Measurements from ENCODE around the gene GDF10. TPM values are rescaled to one million over a fixed set of nuclear protein-coding genes. Genes with fewer than 3 reads are reported as not detected.

GDF10 gene
- total RNA-seq, 1 donor from 2014 or later = not detected

DNA sequence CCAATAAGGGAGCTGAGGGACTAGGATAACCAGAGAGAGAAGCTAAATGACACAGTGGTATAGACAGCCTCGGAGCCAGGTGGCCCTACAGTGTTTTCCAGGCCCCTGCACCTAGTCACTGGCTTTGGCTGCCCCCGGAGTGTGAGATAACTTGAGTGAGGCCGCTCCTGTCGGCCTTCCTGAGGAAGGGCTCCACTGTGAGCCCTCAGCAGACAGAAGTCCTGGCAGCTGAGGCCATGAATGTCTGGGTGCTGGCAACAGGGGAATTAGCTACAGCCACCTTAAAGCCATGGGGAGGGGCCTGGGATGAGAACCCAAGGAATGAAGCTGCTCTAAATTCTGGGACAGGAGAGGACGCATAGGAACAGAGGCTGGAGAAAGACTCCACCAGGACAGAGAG is 4.6 kb upstream of the GDF10 start:
- DNase-seq (ENCODE audit: low read depth) (no peak), FAIRE-seq (no peak)
- H3K27me3 ChIP-seq (ENCODE audit: control insufficient read depth, insufficient read depth, low read length) = peaks cover 16% of the 10 kb centered on the region

GRCh38 chr10:47296156-47296894 is 3.7 kb upstream of the GDF10 start:
- Histone ChIP-seq H3K36me3 (ENCODE audit: control insufficient read depth, insufficient read depth, low read length) (no peaks in the 10 kb centered on the region), H3K4me3 (ENCODE audit: low read depth, low read length) (no peak overlapping the region), H3K27me3 (ENCODE audit: control insufficient read depth, insufficient read depth, low read length) (peaks cover 25% of the 10 kb centered on the region)
- TF ChIP-seq, protein P1, sequence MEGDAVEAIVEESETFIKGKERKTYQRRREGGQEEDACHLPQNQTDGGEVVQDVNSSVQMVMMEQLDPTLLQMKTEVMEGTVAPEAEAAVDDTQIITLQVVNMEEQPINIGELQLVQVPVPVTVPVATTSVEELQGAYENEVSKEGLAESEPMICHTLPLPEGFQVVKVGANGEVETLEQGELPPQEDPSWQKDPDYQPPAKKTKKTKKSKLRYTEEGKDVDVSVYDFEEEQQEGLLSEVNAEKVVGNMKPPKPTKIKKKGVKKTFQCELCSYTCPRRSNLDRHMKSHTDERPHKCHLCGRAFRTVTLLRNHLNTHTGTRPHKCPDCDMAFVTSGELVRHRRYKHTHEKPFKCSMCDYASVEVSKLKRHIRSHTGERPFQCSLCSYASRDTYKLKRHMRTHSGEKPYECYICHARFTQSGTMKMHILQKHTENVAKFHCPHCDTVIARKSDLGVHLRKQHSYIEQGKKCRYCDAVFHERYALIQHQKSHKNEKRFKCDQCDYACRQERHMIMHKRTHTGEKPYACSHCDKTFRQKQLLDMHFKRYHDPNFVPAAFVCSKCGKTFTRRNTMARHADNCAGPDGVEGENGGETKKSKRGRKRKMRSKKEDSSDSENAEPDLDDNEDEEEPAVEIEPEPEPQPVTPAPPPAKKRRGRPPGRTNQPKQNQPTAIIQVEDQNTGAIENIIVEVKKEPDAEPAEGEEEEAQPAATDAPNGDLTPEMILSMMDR (IDR thresholded peaks at IDR 0.05; ENCODE audit: insufficient read depth, low read length, severe bottlenecking) = no peak
- DNase-seq (ENCODE audit: low read depth) (no peak), FAIRE-seq (no peak)

More for the DNA sequence above, 4.6 kb upstream of the GDF10 start:
- no peak overlapping the region for H3K4me3 ChIP-seq (ENCODE audit: low read depth, low read length)
- TF ChIP-seq, protein P1 (IDR thresholded peaks at IDR 0.05; ENCODE audit: insufficient read depth, low read length, severe bottlenecking) = no peak
- no peaks in the 10 kb centered on the region for H3K36me3 ChIP-seq (ENCODE audit: control insufficient read depth, insufficient read depth, low read length)

DNA sequence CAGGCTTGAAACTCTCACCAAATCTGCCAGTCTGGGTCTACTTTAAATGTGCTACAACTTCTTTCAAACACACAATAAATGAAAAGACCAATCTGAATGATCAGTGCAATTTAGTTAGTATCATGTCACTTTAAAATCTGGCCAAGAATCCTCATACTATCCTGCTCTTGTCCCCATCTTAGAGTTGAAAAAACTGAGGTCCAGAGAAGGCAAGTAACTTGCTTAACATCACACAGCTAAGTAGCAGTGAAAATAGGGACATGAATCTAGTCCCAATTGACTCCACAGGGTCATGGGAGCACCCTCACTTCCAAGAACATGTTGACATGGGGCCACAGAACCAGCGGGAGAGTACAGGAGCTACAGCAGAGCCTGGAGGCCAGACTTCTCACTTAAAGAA is 3.1 kb upstream of the GDF10 start:
- H3K27me3 ChIP-seq (ENCODE audit: control insufficient read depth, insufficient read depth, low read length) = peaks cover 27% of the 10 kb centered on the region
- TF ChIP-seq, protein P1 (IDR thresholded peaks at IDR 0.05; ENCODE audit: insufficient read depth, low read length, severe bottlenecking) = no peak
- H3K36me3 ChIP-seq (ENCODE audit: control insufficient read depth, insufficient read depth, low read length) = no peaks in the 10 kb centered on the region
- no peak for FAIRE-seq
- no peak overlapping the region for H3K4me3 ChIP-seq (ENCODE audit: low read depth, low read length)
- no peak for DNase-seq (ENCODE audit: low read depth)

- FAIRE-seq = no peak
- Histone ChIP-seq H3K4me3 (ENCODE audit: low read depth, low read length) (no peak overlapping the region), H3K27me3 (ENCODE audit: control insufficient read depth, insufficient read depth, low read length) (peaks cover 28% of the 10 kb centered on the region), H3K36me3 (ENCODE audit: control insufficient read depth, insufficient read depth, low read length) (no peaks in the 10 kb centered on the region)
- TF ChIP-seq, protein P1 (IDR thresholded peaks at IDR 0.05; ENCODE audit: insufficient read depth, low read length, severe bottlenecking) = no peak
- DNase-seq (ENCODE audit: low read depth) = no peak
These were observed 2.0 kb upstream of the GDF10 start for GRCh38 chr10:47297866-47298540.

GRCh38 chr10:47298715-47299114 is 1.3 kb upstream of the GDF10 start:
- no peak for DNase-seq (ENCODE audit: low read depth)
- TF ChIP-seq, protein P1 (IDR thresholded peaks at IDR 0.05; ENCODE audit: insufficient read depth, low read length, severe bottlenecking) = no peak
- H3K27me3 ChIP-seq (ENCODE audit: control insufficient read depth, insufficient read depth, low read length) = peaks cover 29% of the 10 kb centered on the region
- no peak for FAIRE-seq
- H3K36me3 ChIP-seq (ENCODE audit: control insufficient read depth, insufficient read depth, low read length) = no peaks in the 10 kb centered on the region
- H3K4me3 ChIP-seq (ENCODE audit: low read depth, low read length) = no peak overlapping the region
